HEK293 (cell line): ENCODE measurements around the gene MCM3AP.

Source experiments
- GLI2 ChIP-seq: fragments of 450-650 bp; formaldehyde crosslinking; IDR thresholded peaks from 2 replicates; pipeline ENCODE4; 2017; ENCODE audit warnings: missing biosample characterization, missing genetic modification characterization, low read depth, borderline replicate concordance
- GLIS2 ChIP-seq: fragments of 450-650 bp; formaldehyde crosslinking; IDR thresholded peaks from 2 replicates; pipeline ENCODE4 v1.5.1; 2016; ENCODE audit warnings: missing biosample characterization, missing genetic modification characterization
- ZNF548 ChIP-seq: fragments of 450-650 bp; formaldehyde crosslinking; IDR thresholded peaks from 2 replicates; pipeline ENCODE4 v1.5.1; 2016; ENCODE audit warnings: missing biosample characterization, missing genetic modification characterization
- ZNF654 ChIP-seq: fragments of 450-650 bp; formaldehyde crosslinking; IDR thresholded peaks from 2 replicates; pipeline ENCODE4 v1.5.1; 2016; ENCODE audit warnings: low read depth, missing biosample characterization, missing genetic modification characterization

- TF ChIP-seq GLI2 (tag by site-specific recombination), result no peak
- no peak for TF ChIP-seq ZNF548 (tag by site-specific recombination)
- TF ChIP-seq GLIS2 (tag by site-specific recombination), result peak; percentile 68
- TF ChIP-seq ZNF654 (tag by site-specific recombination), result no peak
These were observed 20.7 kb downstream of the MCM3AP start for GRCh38 chr21:46264690-46265144.
